K562 (cell line): ENCODE results near the gene SRL. TPM values are rescaled to one million over a fixed set of nuclear protein-coding genes. Genes with fewer than 3 reads are reported as not detected.
A peak's percentile ranks its signal among the peaks of the same experiment; 100 is the strongest.

Experiments used
- ARNT ChIP-seq, 2 experiments: fragments of 450-650 bp; IDR thresholded peaks; 2 replicates each; pipeline ENCODE4 v1.6.1; 2016; ENCODE audit warnings: mild to moderate bottlenecking in 1 of 2
- BRD4 ChIP-seq: fragments of 200-600 bp; sonication (generic); IDR thresholded peaks from 2 replicates; pipeline ENCODE4 v1.6.1; 2017; ENCODE audit warnings: inconsistent platforms
- CHD2 ChIP-seq: IDR thresholded peaks from 2 replicates; pipeline ENCODE4 v1.6.1; 2011; ENCODE audit warnings: low read depth, low read length
- CREM ChIP-seq: IDR thresholded peaks from 2 replicates; pipeline ENCODE4 v1.6.1; 2014; ENCODE audit warnings: antibody characterized with exemption, low read depth
- CUX1 ChIP-seq: fragments of 200-800 bp; sonication (Bioruptor generic); IDR thresholded peaks from 2 replicates; pipeline ENCODE4 v1.6.1; 2016; ENCODE audit warnings: missing genetic modification characterization, missing compliant biosample characterization
- CXXC5 ChIP-seq: fragments of 250-450 bp; sonication (Bioruptor Pico); IDR thresholded peaks from 2 replicates; pipeline ENCODE4 v1.8.0; 2022; ENCODE audit warnings: inconsistent platforms, mild to moderate bottlenecking, moderate library complexity
- DNMT1 ChIP-seq: fragments of 450-650 bp; IDR thresholded peaks from 2 replicates; pipeline ENCODE4 v1.6.1; 2016; ENCODE audit warnings: antibody characterized with exemption, mild to moderate bottlenecking
- JUNB ChIP-seq: fragments of 450-650 bp; formaldehyde crosslinking; conservative IDR thresholded peaks from 2 replicates; pipeline ENCODE4 v1.4.0; 2020; ENCODE audit warnings: mild to moderate bottlenecking
- KAT2B ChIP-seq: IDR thresholded peaks from one replicate; pipeline ENCODE4 v1.6.1; 2012; ENCODE audit warnings: low read depth, mild to moderate bottlenecking, control low read depth, inconsistent platforms, low read length, moderate library complexity
- KLF16 ChIP-seq: IDR thresholded peaks from 2 replicates; pipeline ENCODE4 v1.6.1; 2016; ENCODE audit warnings: antibody characterized with exemption
- MCM5 ChIP-seq: fragments of 450-650 bp; IDR thresholded peaks from 2 replicates; pipeline ENCODE4 v1.6.1; 2016; ENCODE audit warnings: low read depth
- MEF2A ChIP-seq: IDR thresholded peaks from 2 replicates; pipeline ENCODE4 v1.6.1; 2011; ENCODE audit warnings: low read depth, mild to moderate bottlenecking, low read length, moderate library complexity; ENCODE audit not compliant: control insufficient read depth
- MTA1 ChIP-seq: fragments of 450-650 bp; IDR thresholded peaks from 2 replicates; pipeline ENCODE4 v1.6.1; 2017; ENCODE audit warnings: borderline replicate concordance
- NEUROD1 ChIP-seq: fragments of 150-350 bp; IDR thresholded peaks from 2 replicates; pipeline ENCODE4 v1.6.1; 2014; ENCODE audit warnings: borderline replicate concordance, low read length, low read depth; ENCODE audit not compliant: partially characterized antibody
- SMARCA4 ChIP-seq: fragments of 450-650 bp; IDR thresholded peaks from 2 replicates; pipeline ENCODE4 v1.6.1; 2016
- SMARCE1 ChIP-seq: fragments of 450-650 bp; IDR thresholded peaks from 2 replicates; pipeline ENCODE4 v1.7.1; 2016; ENCODE audit warnings: mild to moderate bottlenecking
- SUPT5H ChIP-seq: fragments of 450-650 bp; IDR thresholded peaks from 2 replicates; pipeline ENCODE4 v1.6.1; 2016
- TCF7 ChIP-seq: sonication (generic); IDR thresholded peaks from 2 replicates; pipeline ENCODE4 v1.6.1; 2016; ENCODE audit warnings: antibody characterized with exemption, borderline replicate concordance
- XRCC4 ChIP-seq: IDR thresholded peaks from one replicate; pipeline ENCODE4 v1.6.1; 2011; ENCODE audit not compliant: insufficient read depth, insufficient read length; ENCODE audit errors: extremely low read depth
- ZNF165 ChIP-seq: fragments of 250-450 bp; sonication (Bioruptor Pico); IDR thresholded peaks from 2 replicates; pipeline ENCODE4 v1.4.0; 2020; ENCODE audit warnings: borderline replicate concordance
- ZNF232 ChIP-seq: sonication (generic); formaldehyde crosslinking; IDR thresholded peaks from 2 replicates; pipeline ENCODE4 v1.8.0; 2022; ENCODE audit warnings: mild to moderate bottlenecking, missing genetic modification reagents
- ZNF24 ChIP-seq: fragments of 450-650 bp; IDR thresholded peaks from 2 replicates; pipeline ENCODE4 v1.6.1; 2016
- ZNF277 ChIP-seq: fragments of 250-450 bp; sonication (Bioruptor Pico); IDR thresholded peaks from 2 replicates; pipeline ENCODE4 v1.8.0; 2022; ENCODE audit warnings: inconsistent platforms, mild to moderate bottlenecking, moderate library complexity, borderline replicate concordance
- ZNF408 ChIP-seq: fragments of 250-450 bp; sonication (Bioruptor Pico); IDR thresholded peaks from 2 replicates; pipeline ENCODE4 v1.4.0; 2020; ENCODE audit warnings: low read depth, mild to moderate bottlenecking, moderate library complexity
- ZNF699 ChIP-seq: fragments of 250-450 bp; sonication (Bioruptor Pico); IDR thresholded peaks from 2 replicates; pipeline ENCODE4 v1.8.0; 2021; ENCODE audit warnings: mild to moderate bottlenecking, moderate library complexity; ENCODE audit not compliant: insufficient replicate concordance
- polyA plus RNA-seq, 8 experiments: library from polyadenylated mRNA; depleted of rRNA in 4 of 8; stranded (reverse) in 5 of 8; unstranded in 3 of 8; fragments of >200 nt; fragmentation: Nextera tagmentation in 2 of 8; fragmentation: Illumina TruSeq in 1 of 8; extraction: Ambion mirVana in 2 of 8; extraction: Trizol in 1 of 8; gene quantifications; 2 replicates each; pipeline versions ENCODE4 v1.2.1 to v1.2.3, GENCODE V29; 2011 to 2014; ENCODE audit warnings: inconsistent platforms in 1 of 8, missing spikeins in 1 of 8
- total RNA-seq, 7 experiments: library from RNA; depleted of rRNA in 6 of 7; stranded (reverse); fragments of >200 nt in 6 of 7; fragmentation: Illumina TruSeq in 2 of 7; extraction: Trizol in 2 of 7; gene quantifications; 2 replicates each; pipeline versions ENCODE4 v1.2.1 to v1.2.3, GENCODE V29; 2011 to 2021; ENCODE audit warnings: low replicate concordance in 1 of 7

Gene SRL
- total and polyA plus RNA-seq, 9 of the 15 experiments (the other 6 are each of a cell fraction or from before 2014, with no cell fraction given): 0.01 TPM; not detected in 8

DNA sequence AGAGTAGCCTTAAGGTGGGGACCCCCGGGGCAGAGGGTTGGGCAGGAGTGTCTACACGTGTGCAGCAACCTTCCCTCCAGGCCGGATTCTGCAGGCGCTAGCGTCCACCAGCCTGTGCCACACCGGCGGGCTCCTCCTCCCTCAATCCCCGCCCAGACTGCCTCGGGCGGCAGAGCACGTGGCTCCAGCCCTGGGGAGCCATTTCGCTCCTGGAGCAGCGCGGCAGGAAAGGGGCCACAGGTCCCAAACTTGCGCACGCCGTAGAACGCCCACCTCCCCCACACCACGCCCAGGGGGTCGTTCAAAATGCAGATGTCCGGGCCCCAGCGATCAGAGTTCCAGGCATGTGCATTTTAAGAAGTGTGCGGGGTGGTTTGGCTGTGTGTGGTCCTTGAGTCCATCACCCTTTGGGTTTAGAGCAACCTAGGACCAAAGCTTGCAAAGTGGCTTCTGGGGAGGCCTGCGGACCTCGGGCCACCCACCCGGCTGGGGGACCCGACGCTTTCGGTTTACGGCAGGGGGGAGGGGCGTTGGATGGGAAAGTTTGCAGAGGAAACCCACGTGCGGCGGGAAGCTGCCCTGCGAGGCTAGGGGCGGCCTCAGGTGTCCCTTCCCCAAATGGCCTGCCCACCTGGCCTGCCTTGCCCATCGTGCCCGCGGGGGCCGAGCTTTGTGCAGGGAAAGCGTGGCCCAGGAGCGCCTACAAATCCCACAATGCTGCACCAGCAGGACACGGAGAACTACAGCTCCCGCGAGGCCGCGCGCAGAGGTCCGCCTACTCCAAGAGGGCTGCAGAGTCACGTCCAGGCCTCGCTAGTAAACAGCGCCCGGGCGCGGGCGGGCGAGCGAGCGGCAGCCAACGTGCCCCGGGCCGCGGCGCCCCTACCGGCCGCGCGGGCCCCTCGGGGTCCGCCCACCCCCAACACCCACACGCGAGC, 29.6 kb upstream of the SRL start (continued):
- TF ChIP-seq CUX1 (CRISPR knock-in tag): no peak
- TF ChIP-seq KAT2B: no peak
- peak; percentile 24; the same call in 1 of the 2 replicates for TF ChIP-seq TCF7
- TF ChIP-seq JUNB (CRISPR knock-in tag): no peak
- TF ChIP-seq SUPT5H: peak; percentile 78
- TF ChIP-seq ZNF277 (CRISPR knock-in tag): no peak
- TF ChIP-seq ZNF165 (CRISPR knock-in tag): no peak
- TF ChIP-seq ZNF24: no peak
- no peak for TF ChIP-seq DNMT1
- peak; percentile 89 for TF ChIP-seq CREM
- no peak for TF ChIP-seq MTA1
- TF ChIP-seq SMARCE1: no peak
- TF ChIP-seq SMARCA4: 0 out of 2 replicates have a peak, but pooled peaks have one; percentile 29
- no peak for TF ChIP-seq KLF16
- TF ChIP-seq XRCC4: no peak
- TF ChIP-seq MEF2A: no peak
- no peak for TF ChIP-seq MCM5
- no peak for TF ChIP-seq ARNT (IDR thresholded peaks at IDR 0.05)
- TF ChIP-seq ZNF699 (CRISPR knock-in tag): no peak
- no peak for TF ChIP-seq ZNF408
- TF ChIP-seq CXXC5 (CRISPR knock-in tag): peak; percentile 57
- 0 out of 2 replicates have a peak, but pooled peaks have one; percentile 67 for TF ChIP-seq ZNF232
- TF ChIP-seq BRD4: peak; percentile 59; the same call in 1 of the 2 replicates
- peak; percentile 80 for TF ChIP-seq NEUROD1
- TF ChIP-seq CHD2: peak; percentile 67; the same call in 1 of the 2 replicates
